Fibroblast of mammary gland (primary cell): Measurements from ENCODE around the gene IL10RA.

Experiments used
- DNase-seq: peaks from one replicate; pipeline ENCODE4 v3.0.0-alpha.2; 2010; ENCODE audit warnings: low read depth
- H3K4me3 ChIP-seq: 2 replicates; pipeline ENCODE4 v1.5.1; 2011; ENCODE audit warnings: low read depth, mild to moderate bottlenecking, low read length, moderate library complexity; ENCODE audit not compliant: control insufficient read depth
- TF ChIP-seq, protein P1 (sequence below): conservative IDR thresholded peaks from 2 replicates; pipeline ENCODE4 v1.5.1; 2011; ENCODE audit warnings: low read depth, low read length, inconsistent platforms; ENCODE audit not compliant: control insufficient read depth, insufficient read depth

IL10RA gene

GRCh38 chr11:118021146-118021545, 35.0 kb downstream of the IL10RA start:
- H3K4me3 ChIP-seq: no peak overlapping the region
- TF ChIP-seq, protein P1, sequence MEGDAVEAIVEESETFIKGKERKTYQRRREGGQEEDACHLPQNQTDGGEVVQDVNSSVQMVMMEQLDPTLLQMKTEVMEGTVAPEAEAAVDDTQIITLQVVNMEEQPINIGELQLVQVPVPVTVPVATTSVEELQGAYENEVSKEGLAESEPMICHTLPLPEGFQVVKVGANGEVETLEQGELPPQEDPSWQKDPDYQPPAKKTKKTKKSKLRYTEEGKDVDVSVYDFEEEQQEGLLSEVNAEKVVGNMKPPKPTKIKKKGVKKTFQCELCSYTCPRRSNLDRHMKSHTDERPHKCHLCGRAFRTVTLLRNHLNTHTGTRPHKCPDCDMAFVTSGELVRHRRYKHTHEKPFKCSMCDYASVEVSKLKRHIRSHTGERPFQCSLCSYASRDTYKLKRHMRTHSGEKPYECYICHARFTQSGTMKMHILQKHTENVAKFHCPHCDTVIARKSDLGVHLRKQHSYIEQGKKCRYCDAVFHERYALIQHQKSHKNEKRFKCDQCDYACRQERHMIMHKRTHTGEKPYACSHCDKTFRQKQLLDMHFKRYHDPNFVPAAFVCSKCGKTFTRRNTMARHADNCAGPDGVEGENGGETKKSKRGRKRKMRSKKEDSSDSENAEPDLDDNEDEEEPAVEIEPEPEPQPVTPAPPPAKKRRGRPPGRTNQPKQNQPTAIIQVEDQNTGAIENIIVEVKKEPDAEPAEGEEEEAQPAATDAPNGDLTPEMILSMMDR: no peak

GRCh38 chr11:118027694-118028093, 41.5 kb downstream of the IL10RA start:
- TF ChIP-seq, protein P1: no peak
- DNase-seq: no peak
- H3K4me3 ChIP-seq: no peak overlapping the region

More at GRCh38 chr11:118021146-118021545, 35.0 kb downstream of the IL10RA start:
- no peak for DNase-seq

GRCh38 chr11:118028626-118029025, 42.4 kb downstream of the IL10RA start:
- no peak overlapping the region for H3K4me3 ChIP-seq
- DNase-seq: no peak
- TF ChIP-seq, protein P1: no peak

- TF ChIP-seq, protein P1: no peak
Measured at GRCh38 chr11:118033443-118033842, 47.2 kb downstream of the IL10RA start.

GRCh38 chr11:118042141-118042540, 55.9 kb downstream of the IL10RA start:
- no peak overlapping the region for H3K4me3 ChIP-seq
- DNase-seq: no peak
- TF ChIP-seq, protein P1: no peak

More at GRCh38 chr11:118033443-118033842, 47.2 kb downstream of the IL10RA start:
- H3K4me3 ChIP-seq: no peak overlapping the region
- no peak for DNase-seq

- DNase-seq: no peak
- no peak overlapping the region for H3K4me3 ChIP-seq
- TF ChIP-seq, protein P1: no peak
Measured at GRCh38 chr11:118042796-118043195, 56.6 kb downstream of the IL10RA start.

DNA sequence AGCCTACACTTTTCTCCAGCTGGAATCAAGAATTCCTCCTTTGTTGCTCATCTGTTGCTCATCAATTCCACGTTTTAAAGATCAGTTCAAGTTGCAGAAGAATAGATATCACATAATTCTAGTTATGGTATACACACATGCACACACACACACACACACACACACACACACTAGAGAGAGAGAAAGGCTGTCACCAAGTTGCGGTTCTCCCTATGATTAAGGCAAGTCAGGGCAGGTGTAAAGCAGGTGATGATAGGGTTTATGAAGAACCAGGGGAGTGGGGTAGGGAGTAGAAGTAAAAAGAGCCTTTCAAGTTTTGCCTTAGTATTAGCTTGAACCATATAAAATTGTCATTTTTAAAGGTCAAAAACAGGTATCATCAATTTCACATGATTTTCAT, 59.0 kb downstream of the IL10RA start:
- DNase-seq: no peak
- no peak overlapping the region for H3K4me3 ChIP-seq
- TF ChIP-seq, protein P1: no peak
